Psoas muscle (tissue), 8 donors: ENCODE data around the gene DOC2A. TPM values are rescaled to one million over a fixed set of nuclear protein-coding genes. Genes with fewer than 3 reads are reported as not detected.

Experiments
- ATAC-seq, 4 donors: fragments of 200-7000 bp; cut with Tn5 transposase; one replicate each; pipeline ENCODE4 v1.9.1; 2020; ENCODE audit warnings: moderate library complexity in 3 of 4, mild to moderate bottlenecking in 2 of 4
- DNase-seq, 2 donors: peaks; one replicate each; pipeline ENCODE4 v3.0.0-alpha.2; 2020
- H3K27ac ChIP-seq: fragments of 200-600 bp; one replicate; pipeline ENCODE4 v1.8.0; 2022
- H3K27me3 ChIP-seq, 3 donors: fragments of 200-600 bp in 1 of 3; one replicate each; pipeline versions ENCODE4 v1.6.1 to v1.8.0; 2013 to 2022; ENCODE audit warnings: low read length in 2 of 3, mild to moderate bottlenecking in 2 of 3, moderate library complexity in 1 of 3; ENCODE audit not compliant: insufficient read depth in 3 of 3
- H3K36me3 ChIP-seq, 2 donors: fragments of 200-600 bp in 1 of 2; one replicate each; pipeline versions ENCODE4 v1.6.1 to v1.8.0; 2013 to 2022; ENCODE audit warnings: low read depth in 1 of 2, mild to moderate bottlenecking in 1 of 2, moderate library complexity in 1 of 2; ENCODE audit not compliant: insufficient read depth in 1 of 2
- H3K4me1 ChIP-seq: fragments of 200-600 bp; one replicate; pipeline ENCODE4 v1.8.0; 2022
- H3K4me3 ChIP-seq: fragments of 200-600 bp; one replicate; pipeline ENCODE4 v1.8.0; 2022; ENCODE audit warnings: mild to moderate bottlenecking
- H3K9me3 ChIP-seq: fragments of 200-600 bp; one replicate; pipeline ENCODE4 v1.8.0; 2022
- WGBS, 3 donors: extraction: QIAGEN DNeasy Blood & Tissue Kit; methylation state at CpG; one replicate each; pipeline versions ENCODE4 v1.1.6 to v1.1.7; 2013; 5-methylcytosine and 5-hydroxymethylcytosine counted together
- intact Hi-C, 2 donors: fragments of 100-400 bp; cut with DNase I; formaldehyde crosslinking; loops; one replicate each; pipeline versions ENCODE4 v1.11.0 to v1.14.2; 2022
- polyA plus RNA-seq, 3 donors: library from polyadenylated mRNA; stranded (reverse); fragments of 200-250 nt; gene quantifications; one replicate each; pipeline ENCODE4 v1.2.3, GENCODE V29; 2013
- total RNA-seq, 4 donors: library from RNA; stranded (reverse); fragmentation: NEBNext Ultra II Directional in 2 of 4; extraction: Animal tissue kit (Norgen Biotek cat#: 25700) in 2 of 4; gene quantifications; one replicate each; pipeline versions ENCODE4 v1.2.1 to v1.2.4, GENCODE V29; 2021 to 2023
- TF ChIP-seq, protein P1 (sequence below): fragments of 200-600 bp; IDR thresholded peaks from one replicate; pipeline ENCODE4 v1.8.0; 2022; ENCODE audit warnings: antibody characterized with exemption
- donor health status: healthy with polysubstance abuse.
- donor health status: DM: no; HTN: no; CAD: no; lungs with moderate emphysema.
- donor health status: Bipolar disorder and iron deficiency.
- donor health status: healthy.
- donor health status: DM: yes; HTN: yes; CAD: no.
- donor health status: DM: no; HTN: no; CAD: no.
- donor health status: DM: no; HTN: no; CAD: no.
- donor health status: DM: yes; HTN: yes; CAD: no.

The DOC2A gene
- total and polyA plus RNA-seq, 7 donors: 0.11 to 0.51 (median 0.15) TPM; not detected in 2

DNA sequence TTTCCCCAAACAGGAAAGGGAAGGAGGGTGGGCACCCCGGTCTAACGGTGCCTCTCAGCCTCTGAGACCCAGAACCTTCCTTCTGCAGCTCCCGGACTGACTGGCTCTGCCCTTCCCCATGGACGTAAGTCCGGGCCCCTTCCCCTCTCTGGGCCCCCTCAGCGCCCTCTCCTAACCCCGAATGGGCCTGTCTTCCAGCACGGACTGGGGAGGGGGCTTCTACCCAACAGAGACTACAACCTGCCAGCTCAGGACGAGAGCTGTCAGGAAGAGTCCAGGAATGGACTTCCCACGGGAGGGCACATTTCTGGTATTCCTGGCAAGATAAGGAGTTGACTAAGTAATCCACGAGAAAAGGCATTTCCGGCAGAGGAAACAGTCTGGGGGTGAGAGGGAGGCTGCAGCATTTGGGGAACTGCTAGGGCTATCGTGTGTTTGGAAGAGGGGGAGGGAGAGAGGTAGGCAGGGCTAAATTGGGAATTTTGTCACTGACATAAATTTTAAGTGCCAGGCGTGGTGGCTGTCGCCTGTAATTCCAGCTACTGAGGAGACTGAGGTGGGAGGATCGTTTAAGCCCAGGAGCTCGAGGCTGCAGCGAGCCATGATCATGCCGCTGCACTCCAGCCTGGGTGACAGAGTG, 42.7 kb upstream of the DOC2A start:
- ATAC-seq: peak; percentile 4 to 31 (median 22)
- Histone ChIP-seq H3K4me1 (peaks cover 7% of the 10 kb centered on the region), H3K9me3 (no peaks in the 10 kb centered on the region), H3K27ac (no peak overlapping the region), H3K4me3 (peak overlapping the region; percentile 84), H3K27me3 (no peaks in the 10 kb centered on the region), H3K36me3 (no peaks in the 10 kb centered on the region)
- TF ChIP-seq, protein P1, sequence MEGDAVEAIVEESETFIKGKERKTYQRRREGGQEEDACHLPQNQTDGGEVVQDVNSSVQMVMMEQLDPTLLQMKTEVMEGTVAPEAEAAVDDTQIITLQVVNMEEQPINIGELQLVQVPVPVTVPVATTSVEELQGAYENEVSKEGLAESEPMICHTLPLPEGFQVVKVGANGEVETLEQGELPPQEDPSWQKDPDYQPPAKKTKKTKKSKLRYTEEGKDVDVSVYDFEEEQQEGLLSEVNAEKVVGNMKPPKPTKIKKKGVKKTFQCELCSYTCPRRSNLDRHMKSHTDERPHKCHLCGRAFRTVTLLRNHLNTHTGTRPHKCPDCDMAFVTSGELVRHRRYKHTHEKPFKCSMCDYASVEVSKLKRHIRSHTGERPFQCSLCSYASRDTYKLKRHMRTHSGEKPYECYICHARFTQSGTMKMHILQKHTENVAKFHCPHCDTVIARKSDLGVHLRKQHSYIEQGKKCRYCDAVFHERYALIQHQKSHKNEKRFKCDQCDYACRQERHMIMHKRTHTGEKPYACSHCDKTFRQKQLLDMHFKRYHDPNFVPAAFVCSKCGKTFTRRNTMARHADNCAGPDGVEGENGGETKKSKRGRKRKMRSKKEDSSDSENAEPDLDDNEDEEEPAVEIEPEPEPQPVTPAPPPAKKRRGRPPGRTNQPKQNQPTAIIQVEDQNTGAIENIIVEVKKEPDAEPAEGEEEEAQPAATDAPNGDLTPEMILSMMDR: no peak
- 2 to 3% (median 3%) methylated on average over 18 to 19 of the region's 19 CpGs for WGBS, 3 donors
- no peak for DNase-seq
- intact Hi-C loops: no loop called here

DNA sequence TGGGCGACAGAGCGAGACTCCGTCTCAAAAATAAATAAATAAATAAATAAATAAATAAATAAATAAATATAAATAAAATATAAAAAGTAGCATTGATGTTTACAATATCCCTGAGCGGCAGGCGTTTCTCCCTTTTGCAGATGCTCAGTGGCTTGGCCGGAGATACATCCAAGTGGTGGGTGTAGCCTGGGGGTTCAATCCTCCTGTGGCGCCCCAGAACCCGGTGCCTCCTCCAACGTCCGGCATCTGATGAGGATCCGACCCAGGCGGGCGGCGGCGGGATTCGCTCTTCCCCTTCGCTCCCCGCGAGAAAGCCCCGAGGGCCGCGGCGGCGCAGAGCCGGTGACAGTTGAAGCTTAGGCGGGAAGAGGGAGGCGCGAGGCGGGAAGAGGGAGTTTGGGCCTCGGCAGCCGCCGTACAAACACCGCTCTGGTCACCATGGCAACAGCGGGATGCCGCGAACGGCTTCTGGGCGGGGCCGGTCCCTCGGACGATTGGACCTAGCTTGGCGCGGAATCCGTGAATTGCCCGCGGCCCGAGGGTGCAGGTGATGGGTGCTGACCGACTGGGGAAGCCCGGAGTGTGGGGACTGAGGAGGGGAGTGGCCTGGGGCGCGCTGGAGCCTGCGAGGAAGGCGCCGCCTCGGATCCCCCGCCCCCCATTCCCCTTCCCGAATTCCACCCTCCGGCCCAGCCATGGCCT, 42.0 kb upstream of the DOC2A start:
- no peak overlapping the region for H3K27ac ChIP-seq
- no peaks in the 10 kb centered on the region for H3K36me3 ChIP-seq
- 4 to 5% (median 4%) methylated on average over 45 to 58 of the region's 58 CpGs for WGBS, 3 donors
- no peaks in the 10 kb centered on the region for H3K27me3 ChIP-seq
- H3K9me3 ChIP-seq: no peaks in the 10 kb centered on the region
- H3K4me1 ChIP-seq: peaks cover 7% of the 10 kb centered on the region
- TF ChIP-seq, protein P1: no peak
- ATAC-seq (peak; percentile 92 to 97 (median 94)), DNase-seq (peak; percentile 94 to 97)
- H3K4me3 ChIP-seq: peak overlapping the region; percentile 84
- intact Hi-C loops: no loop called here

DNA sequence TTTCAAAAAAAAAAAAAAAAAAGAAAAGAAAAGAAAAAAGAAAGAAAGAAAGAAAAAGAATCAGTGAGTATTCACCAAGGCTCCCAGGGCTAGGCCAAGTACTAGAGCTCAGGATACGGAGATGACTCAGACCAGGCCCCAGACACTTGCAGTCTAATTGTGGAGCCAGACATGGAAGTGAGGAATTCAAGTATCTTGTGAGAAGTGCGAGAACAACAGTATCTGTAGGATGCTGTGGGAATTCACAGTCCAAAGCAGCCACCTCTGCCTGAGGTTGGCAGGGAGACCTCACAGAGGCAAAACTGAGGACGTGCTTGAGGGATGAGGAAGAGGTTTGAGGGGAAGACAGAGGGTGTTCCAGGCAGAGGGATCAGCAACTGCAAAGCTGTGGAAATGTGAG, 40.7 kb upstream of the DOC2A start:
- DNase-seq (no peak), ATAC-seq (no peak)
- TF ChIP-seq, protein P1: no peak
- H3K4me3 ChIP-seq: no peak overlapping the region
- no peaks in the 10 kb centered on the region for H3K36me3 ChIP-seq
- intact Hi-C loops: no loop called here
- H3K27ac ChIP-seq: no peak overlapping the region
- 88 to 95% (median 93%) methylated on average over 3 of the region's 3 CpGs for WGBS, 3 donors
- no peaks in the 10 kb centered on the region for H3K9me3 ChIP-seq
- H3K4me1 ChIP-seq: peaks cover 7% of the 10 kb centered on the region
- H3K27me3 ChIP-seq: no peaks in the 10 kb centered on the region

DNA sequence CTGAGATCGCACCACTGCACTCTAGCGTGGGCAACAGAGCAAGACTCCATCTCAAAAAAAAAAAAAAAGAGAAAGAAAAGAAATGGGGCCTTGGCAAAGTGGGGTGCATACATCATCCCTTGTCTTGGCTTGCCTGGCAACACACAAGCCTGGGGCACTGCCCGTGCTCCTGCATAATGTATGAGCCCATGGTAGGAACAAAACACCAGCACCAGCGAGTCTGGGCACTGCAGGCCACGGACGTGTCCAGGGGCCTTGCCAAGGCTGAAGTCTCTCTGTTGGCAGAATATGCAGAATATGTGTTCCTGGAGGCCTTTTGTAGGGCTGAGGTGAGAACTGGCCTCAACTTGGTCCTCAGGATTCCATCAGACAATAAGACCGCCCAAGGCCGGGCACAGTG, 39.0 kb upstream of the DOC2A start:
- no peaks in the 10 kb centered on the region for H3K9me3 ChIP-seq
- 88 to 93% (median 89%) methylated on average over 8 of the region's 8 CpGs for WGBS, 3 donors
- intact Hi-C loops: no loop called here
- ATAC-seq (no peak), DNase-seq (no peak)
- H3K27me3 ChIP-seq: no peaks in the 10 kb centered on the region
- peaks cover 7% of the 10 kb centered on the region for H3K4me1 ChIP-seq
- no peak overlapping the region for H3K27ac ChIP-seq
- H3K36me3 ChIP-seq: no peaks in the 10 kb centered on the region
- TF ChIP-seq, protein P1: no peak
- H3K4me3 ChIP-seq: no peak overlapping the region
